Trophoblast cell (in vitro differentiated cells and primary cell): ENCODE results near the gene SPOCK3.

ENCODE experiments used
- DNase-seq, 2 donors: peaks; one replicate each; pipeline ENCODE4 v3.0.0-alpha.2; 2016
- H2AFZ ChIP-seq: 2 replicates; pipeline ENCODE4 v1.6.1; 2013; ENCODE audit warnings: low read length, moderate library complexity, mild to moderate bottlenecking; ENCODE audit not compliant: insufficient read depth, poor library complexity
- H2AK5ac ChIP-seq: 2 replicates; pipeline ENCODE4 v1.6.1; 2013; ENCODE audit warnings: mild to moderate bottlenecking, low read length
- H2BK120ac ChIP-seq: 2 replicates; pipeline ENCODE4 v1.6.1; 2013; ENCODE audit warnings: low read length, mild to moderate bottlenecking, moderate library complexity; ENCODE audit not compliant: insufficient read depth, poor library complexity
- H2BK12ac ChIP-seq: 2 replicates; pipeline ENCODE4 v1.6.1; 2013; ENCODE audit warnings: mild to moderate bottlenecking, low read length, moderate library complexity
- H2BK5ac ChIP-seq: 2 replicates; pipeline ENCODE4 v1.6.1; 2013; ENCODE audit warnings: low read length, low read depth, moderate library complexity, mild to moderate bottlenecking; ENCODE audit not compliant: poor library complexity
- H3K14ac ChIP-seq: 2 replicates; pipeline ENCODE4 v1.6.1; 2013; ENCODE audit warnings: mild to moderate bottlenecking, low read length
- H3K18ac ChIP-seq: 2 replicates; pipeline ENCODE4 v1.6.1; 2013; ENCODE audit warnings: mild to moderate bottlenecking, low read length
- H3K23ac ChIP-seq: 2 replicates; pipeline ENCODE4 v1.6.1; 2013; ENCODE audit warnings: low read length
- H3K27ac ChIP-seq: 2 replicates; pipeline ENCODE4 v1.5.1; 2013; ENCODE audit warnings: low read depth, mild to moderate bottlenecking, inconsistent platforms, low read length, moderate library complexity
- H3K27me3 ChIP-seq: 2 replicates; pipeline ENCODE4 v1.6.1; 2013; ENCODE audit warnings: inconsistent platforms, mild to moderate bottlenecking, low read length, moderate library complexity; ENCODE audit not compliant: insufficient read depth
- H3K36me3 ChIP-seq, 2 experiments: 1 replicate in 1 of 2; 2 replicates in 1 of 2; pipeline ENCODE4 v1.6.1; 2013; ENCODE audit warnings: low read length in 2 of 2, mild to moderate bottlenecking in 2 of 2, moderate library complexity in 1 of 2; ENCODE audit not compliant: insufficient read depth in 2 of 2, control insufficient read depth in 1 of 2
- H3K4ac ChIP-seq: 2 replicates; pipeline ENCODE4 v1.6.1; 2013; ENCODE audit warnings: low read depth, mild to moderate bottlenecking, low read length, moderate library complexity
- H3K4me1 ChIP-seq, 2 experiments: 1 replicate in 1 of 2; 2 replicates in 1 of 2; pipeline ENCODE4 v1.6.1; 2013; ENCODE audit warnings: low read length in 2 of 2, mild to moderate bottlenecking in 2 of 2, moderate library complexity in 1 of 2; ENCODE audit not compliant: insufficient read depth in 2 of 2, control insufficient read depth in 1 of 2
- H3K4me2 ChIP-seq: 2 replicates; pipeline ENCODE4 v1.6.1; 2013; ENCODE audit warnings: inconsistent platforms, mild to moderate bottlenecking, low read length, moderate library complexity
- H3K4me3 ChIP-seq: 2 replicates; pipeline ENCODE4 v1.5.1; 2013; ENCODE audit warnings: mild to moderate bottlenecking, low read depth, low read length, inconsistent platforms
- H3K79me1 ChIP-seq: one replicate; pipeline ENCODE4 v1.6.1; 2013; ENCODE audit warnings: low read length
- H3K79me2 ChIP-seq: 2 replicates; pipeline ENCODE4 v1.6.1; 2013; ENCODE audit warnings: low read length, mild to moderate bottlenecking; ENCODE audit not compliant: control insufficient read depth, insufficient read depth, poor library complexity
- H3K9ac ChIP-seq: 2 replicates; pipeline ENCODE4 v1.6.1; 2013; ENCODE audit warnings: mild to moderate bottlenecking, low read length
- H3K9me3 ChIP-seq: 2 replicates; pipeline ENCODE4 v1.6.1; 2013; ENCODE audit warnings: low read depth, mild to moderate bottlenecking, control low read depth, inconsistent platforms, low read length; ENCODE audit not compliant: insufficient read depth
- H4K12ac ChIP-seq: 2 replicates; pipeline ENCODE4 v1.6.1; 2013; ENCODE audit warnings: low read depth, mild to moderate bottlenecking, low read length, moderate library complexity
- H4K8ac ChIP-seq: 2 replicates; pipeline ENCODE4 v1.6.1; 2013; ENCODE audit warnings: low read depth, mild to moderate bottlenecking, low read length, moderate library complexity
- H4K91ac ChIP-seq: one replicate; pipeline ENCODE4 v1.6.1; 2013; ENCODE audit warnings: low read depth, mild to moderate bottlenecking, low read length, moderate library complexity
- WGBS: extraction: QIAGEN DNeasy Blood & Tissue Kit; methylation state at CpG from one replicate; pipeline ENCODE4 v1.1.7; 2013; ENCODE audit warnings: missing lambda C conversion rate; ENCODE audit not compliant: insufficient read length, insufficient coverage; ENCODE audit errors: extremely low coverage; 5-methylcytosine and 5-hydroxymethylcytosine counted together

SPOCK3 gene

GRCh38 chr4:167177925-167178324 is 56.4 kb downstream of the SPOCK3 start:
- H2BK5ac ChIP-seq = no peak overlapping the region
- no peak overlapping the region for H4K12ac ChIP-seq
- no peaks in the 10 kb centered on the region for H3K4me1 ChIP-seq
- no peak overlapping the region for H3K4me2 ChIP-seq
- DNase-seq = no peak
- H2BK12ac ChIP-seq = no peak overlapping the region
- H2AFZ ChIP-seq = no peak overlapping the region
- no peaks in the 10 kb centered on the region for H3K36me3 ChIP-seq
- no peak overlapping the region for H3K23ac ChIP-seq
- H3K79me2 ChIP-seq = no peaks in the 10 kb centered on the region
- H3K4ac ChIP-seq = no peak overlapping the region
- no peak overlapping the region for H3K9ac ChIP-seq
- H3K27me3 ChIP-seq = no peaks in the 10 kb centered on the region
- H3K4me3 ChIP-seq = no peak overlapping the region
- H3K79me1 ChIP-seq = no peaks in the 10 kb centered on the region
- H3K9me3 ChIP-seq = no peaks in the 10 kb centered on the region
- H2AK5ac ChIP-seq = no peak overlapping the region
- no CpG with 5 or more reads among the region's 1 CpG for WGBS
- no peak overlapping the region for H4K91ac ChIP-seq
- no peak overlapping the region for H2BK120ac ChIP-seq
- H3K18ac ChIP-seq = no peak overlapping the region
- H3K27ac ChIP-seq = no peak overlapping the region
- no peak overlapping the region for H4K8ac ChIP-seq
- H3K14ac ChIP-seq = no peak overlapping the region

DNA sequence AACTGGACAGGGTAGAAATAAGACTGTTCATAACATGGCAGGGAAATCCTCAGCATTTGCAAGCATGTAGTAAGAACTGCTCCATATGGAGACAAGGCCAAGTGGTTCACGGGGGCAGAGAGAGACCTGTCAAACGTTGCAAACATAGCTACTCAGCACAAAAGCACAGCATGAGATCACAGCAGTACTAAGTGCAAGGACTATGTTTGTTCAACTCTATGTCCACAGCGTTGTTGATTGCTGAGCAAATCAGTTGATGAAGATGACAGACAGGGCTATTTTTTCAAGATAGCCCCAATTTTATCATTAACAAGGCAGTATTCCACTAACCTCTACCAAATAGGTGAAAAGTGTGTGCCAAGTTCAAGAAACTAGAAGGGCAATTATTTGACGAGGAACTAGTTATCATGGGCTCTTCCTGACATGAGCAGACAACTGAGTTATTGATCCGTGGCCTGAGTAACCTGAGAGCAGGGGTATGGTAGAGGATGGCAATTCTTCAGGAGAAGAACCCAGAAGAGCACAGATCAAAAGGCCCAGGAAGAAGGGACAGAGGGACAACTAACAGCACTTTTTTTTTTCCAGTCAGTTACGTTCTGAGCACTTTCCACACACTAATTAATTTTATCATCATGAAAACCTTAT is 57.4 kb downstream of the SPOCK3 start:
- Histone ChIP-seq H2BK120ac (no peak overlapping the region), H4K12ac (no peak overlapping the region), H3K4me3 (no peak overlapping the region), H3K4ac (no peak overlapping the region), H3K23ac (no peak overlapping the region), H3K4me2 (no peak overlapping the region), H3K79me1 (no peaks in the 10 kb centered on the region), H3K27me3 (no peaks in the 10 kb centered on the region), H3K36me3 (no peaks in the 10 kb centered on the region), H2BK5ac (no peak overlapping the region), H4K91ac (no peak overlapping the region), H4K8ac (no peak overlapping the region), H3K9ac (no peak overlapping the region), H3K79me2 (no peaks in the 10 kb centered on the region), H2BK12ac (no peak overlapping the region), H3K14ac (no peak overlapping the region), H3K9me3 (no peaks in the 10 kb centered on the region), H2AK5ac (no peak overlapping the region), H3K27ac (no peak overlapping the region), H2AFZ (no peak overlapping the region), H3K4me1 (no peaks in the 10 kb centered on the region), H3K18ac (no peak overlapping the region)
- DNase-seq = no peak
- no CpG with 5 or more reads among the region's 6 CpGs for WGBS

- no peak overlapping the region for H2BK12ac ChIP-seq
- H3K23ac ChIP-seq = no peak overlapping the region
- H2BK120ac ChIP-seq = no peak overlapping the region
- DNase-seq = no peak
- no peak overlapping the region for H3K18ac ChIP-seq
- no peaks in the 10 kb centered on the region for H3K9me3 ChIP-seq
- no peak overlapping the region for H3K14ac ChIP-seq
- H3K27ac ChIP-seq = no peak overlapping the region
- no peak overlapping the region for H3K4ac ChIP-seq
- no peak overlapping the region for H2BK5ac ChIP-seq
- H3K4me2 ChIP-seq = no peak overlapping the region
- WGBS = no CpG with 5 or more reads among the region's 1 CpG
- H3K27me3 ChIP-seq = no peaks in the 10 kb centered on the region
- H3K4me1 ChIP-seq = no peaks in the 10 kb centered on the region
- no peaks in the 10 kb centered on the region for H3K79me1 ChIP-seq
- no peak overlapping the region for H3K4me3 ChIP-seq
- no peak overlapping the region for H4K91ac ChIP-seq
- no peak overlapping the region for H4K12ac ChIP-seq
- H3K79me2 ChIP-seq = no peaks in the 10 kb centered on the region
- no peaks in the 10 kb centered on the region for H3K36me3 ChIP-seq
- no peak overlapping the region for H2AK5ac ChIP-seq
- no peak overlapping the region for H2AFZ ChIP-seq
- no peak overlapping the region for H4K8ac ChIP-seq
- no peak overlapping the region for H3K9ac ChIP-seq
Observed at GRCh38 chr4:167171928-167172327, 62.4 kb downstream of the SPOCK3 start.

DNA sequence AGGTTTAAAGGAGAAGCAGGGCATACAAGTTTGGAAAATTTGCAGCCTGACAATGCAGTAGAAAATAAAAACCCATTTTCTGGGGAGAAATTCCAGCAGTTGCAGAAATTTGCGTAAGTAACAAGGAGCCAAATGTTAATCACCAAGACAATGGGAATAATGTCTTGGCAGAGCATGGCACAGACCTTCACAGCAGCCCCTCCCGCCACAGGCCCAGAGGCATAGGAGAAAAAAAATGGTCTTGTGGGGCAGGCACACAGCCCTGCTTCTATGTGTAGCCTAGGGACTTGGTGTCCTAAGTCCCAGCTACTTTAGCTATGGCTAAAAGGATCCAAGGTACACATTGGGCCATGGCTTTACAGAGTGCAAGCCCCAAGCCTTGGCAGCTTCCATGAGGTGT is 65.7 kb downstream of the SPOCK3 start:
- H2AK5ac ChIP-seq = no peak overlapping the region
- no peak overlapping the region for H2BK120ac ChIP-seq
- H4K12ac ChIP-seq = no peak overlapping the region
- no peak overlapping the region for H4K91ac ChIP-seq
- H4K8ac ChIP-seq = no peak overlapping the region
- no peaks in the 10 kb centered on the region for H3K27me3 ChIP-seq
- DNase-seq = no peak
- no peak overlapping the region for H3K18ac ChIP-seq
- H3K4me1 ChIP-seq = no peaks in the 10 kb centered on the region
- no peak overlapping the region for H3K14ac ChIP-seq
- H3K9ac ChIP-seq = no peak overlapping the region
- no peaks in the 10 kb centered on the region for H3K79me1 ChIP-seq
- H3K27ac ChIP-seq = no peak overlapping the region
- no peak overlapping the region for H3K4me3 ChIP-seq
- H2AFZ ChIP-seq = no peak overlapping the region
- no peak overlapping the region for H2BK12ac ChIP-seq
- H3K23ac ChIP-seq = no peak overlapping the region
- H3K4me2 ChIP-seq = no peak overlapping the region
- no peaks in the 10 kb centered on the region for H3K9me3 ChIP-seq
- H3K79me2 ChIP-seq = no peaks in the 10 kb centered on the region
- H3K4ac ChIP-seq = no peak overlapping the region
- no CpG with 5 or more reads among the region's 2 CpGs for WGBS
- H3K36me3 ChIP-seq = no peaks in the 10 kb centered on the region
- no peak overlapping the region for H2BK5ac ChIP-seq
